ENCODE results near the gene NEK1. TPM values are rescaled to one million over a fixed set of nuclear protein-coding genes. Genes with fewer than 3 reads are reported as not detected.

NEK1 gene
- total and polyA plus RNA-seq, 2 of the 8 experiments (the other 6 are each of a cell fraction or from before 2014, with no cell fraction given) = 3.9 to 11.7 TPM

GRCh38 chr4:169464080-169464479 lies 148.3 kb downstream of the NEK1 start:
- H3K4me1 ChIP-seq (replicated peaks in 1 of 4; ENCODE audit: control insufficient read depth in 3 of 4, insufficient read depth in 4 of 4, low read length in 3 of 4) = no peaks in the 10 kb centered on the region
- H4K5ac ChIP-seq (ENCODE audit: insufficient read length, low read depth, low read length) = no peak overlapping the region
- CTCF ChIA-PET (ENCODE audit: partially characterized antibody) = no interaction called here
- no peak for TF ChIP-seq SP4 (IDR thresholded peaks at IDR 0.05; ENCODE audit: low read length)
- TF ChIP-seq ZNF274 (IDR thresholded peaks at IDR 0.05; ENCODE audit: borderline replicate concordance, extremely low read depth, low read length) = no peak
- TF ChIP-seq HDAC6 (IDR thresholded peaks at IDR 0.05; ENCODE audit: low read depth, low read length) = no peak
- TF ChIP-seq TCF12 (IDR thresholded peaks at IDR 0.05; ENCODE audit: low read depth, low read length) = no peak
- no peak for TF ChIP-seq SP1 (IDR thresholded peaks at IDR 0.05; ENCODE audit: low read depth, low read length)
- no peak for TF ChIP-seq ASH2L (IDR thresholded peaks at IDR 0.05; ENCODE audit: low read length)
- TF ChIP-seq CREB1 (IDR thresholded peaks at IDR 0.05) = no peak
- no peak for TF ChIP-seq FOSL1 (IDR thresholded peaks at IDR 0.05; ENCODE audit: insufficient read depth, low read depth, low read length)
- TF ChIP-seq CTCF (IDR thresholded peaks at IDR 0.05; ENCODE audit: control extremely low read depth in 1 of 3, insufficient read depth in 1 of 3, low read depth in 1 of 3, low read length in 3 of 3) = no peak
- TF ChIP-seq KDM1A (IDR thresholded peaks at IDR 0.05; ENCODE audit: borderline replicate concordance, low read length) = no peak
- TF ChIP-seq TEAD4 (IDR thresholded peaks at IDR 0.05; ENCODE audit: low read depth, low read length) = no peak
- no peak for TF ChIP-seq POLR2AphosphoS5 (IDR thresholded peaks at IDR 0.05; ENCODE audit: low read depth, low read length)
- TF ChIP-seq CHD1 (IDR thresholded peaks at IDR 0.05; ENCODE audit: low read depth, low read length) = no peak
- no peak for TF ChIP-seq POU5F1 (IDR thresholded peaks at IDR 0.05; ENCODE audit: low read depth, low read length)
- no peak for TF ChIP-seq JUND (IDR thresholded peaks at IDR 0.05; ENCODE audit: low read length)

More at GRCh38 chr4:169464080-169464479, 148.3 kb downstream of the NEK1 start:
- H2AFZ ChIP-seq (ENCODE audit: low read length) = no peak overlapping the region
- DNase-seq (ENCODE audit: low read depth in 1 of 2, low spot score in 2 of 2) = no peak
- POLR2A ChIA-PET (ENCODE audit: partially characterized antibody) = no interaction called here
- no peak overlapping the region for H2BK120ac ChIP-seq (replicated peaks; ENCODE audit: low read depth, low read length)
- FAIRE-seq = no peak
- H3K18ac ChIP-seq (ENCODE audit: extremely low read depth, low read length) = no peak overlapping the region
- H2AK5ac ChIP-seq (ENCODE audit: low read depth, low read length) = no peak overlapping the region
- H3K23ac ChIP-seq (ENCODE audit: insufficient read length) = no peak overlapping the region
- 91% methylated on average over 3 of the region's 3 CpGs; no CpG with 5 or more reads in 1 of the 2 experiments for WGBS, 2 experiments (ENCODE audit: extremely low coverage in 1 of 2, insufficient coverage in 1 of 2, insufficient read length in 1 of 2, insufficient replicate concordance in 2 of 2, low coverage in 1 of 2, low lambda C conversion rate in 2 of 2, missing lambda C conversion rate in 1 of 2)
- no peak overlapping the region for H3K4me3 ChIP-seq (ENCODE audit: extremely low read depth in 1 of 4, insufficient read depth in 2 of 4, low read depth in 3 of 4, low read length in 4 of 4)
- no peaks in the 10 kb centered on the region for H4K20me1 ChIP-seq (replicated peaks in 1 of 2; ENCODE audit: control insufficient read depth in 1 of 2, insufficient read depth in 2 of 2, low read length in 2 of 2)
- no peaks in the 10 kb centered on the region for H3K79me1 ChIP-seq (ENCODE audit: low read depth, low read length)
- H2BK5ac ChIP-seq (ENCODE audit: low read depth, low read length) = no peak overlapping the region
- no peak overlapping the region for H3K56ac ChIP-seq (replicated peaks; ENCODE audit: insufficient read length, low read depth, low read length)
- no peak overlapping the region for H4K8ac ChIP-seq (ENCODE audit: extremely low read depth, insufficient read depth, low read length)
- H3K36me3 ChIP-seq (ENCODE audit: control insufficient read depth in 2 of 4, insufficient read depth in 4 of 4, low read length in 3 of 4) = peaks cover 0 to 6% (median 0%) of the 10 kb centered on the region in 4 experiments; a peak in 2 of 8 replicates
- no peak overlapping the region for H3K4ac ChIP-seq (replicated peaks; ENCODE audit: insufficient read length, low read depth, low read length)
- H3K23me2 ChIP-seq (ENCODE audit: low read depth, low read length) = no peaks in the 10 kb centered on the region
- H2BK20ac ChIP-seq (ENCODE audit: low read length) = no peak overlapping the region
- H3K14ac ChIP-seq (ENCODE audit: insufficient read length) = no peak overlapping the region
- H3K27ac ChIP-seq (ENCODE audit: low read depth, low read length) = no peak overlapping the region
- no peaks in the 10 kb centered on the region for H3K9me3 ChIP-seq (ENCODE audit: insufficient read depth in 2 of 2, low read depth in 1 of 2, low read length in 1 of 2)
- no peaks in the 10 kb centered on the region for H3K79me2 ChIP-seq (ENCODE audit: control insufficient read depth in 1 of 2, insufficient read depth in 2 of 2, low read length in 2 of 2)
- no peak overlapping the region for H3K4me2 ChIP-seq (ENCODE audit: insufficient read depth in 1 of 2, low read depth in 2 of 2, low read length in 2 of 2)
- no peak overlapping the region for H3K9ac ChIP-seq (replicated peaks in 1 of 4; ENCODE audit: extremely low read depth in 1 of 4, low read depth in 3 of 4, low read length in 3 of 4)
- no peak overlapping the region for H2BK12ac ChIP-seq (ENCODE audit: low read depth, low read length)
- no peak overlapping the region for H4K91ac ChIP-seq (replicated peaks; ENCODE audit: insufficient read length, low read length)
- H3K27me3 ChIP-seq (replicated peaks in 1 of 4; ENCODE audit: control insufficient read depth in 3 of 4, extremely low read depth in 1 of 4, insufficient read depth in 3 of 4, low read length in 3 of 4) = no peaks in the 10 kb centered on the region; a peak in 1 of 7 replicates
- no peak overlapping the region for H2BK15ac ChIP-seq (ENCODE audit: low read length)
